Measurements from ENCODE around the gene NUMA1.

NUMA1 gene

GRCh38 chr11:72014761-72015320 is 65.5 kb downstream of the NUMA1 start:
- DNase-seq: no peak

GRCh38 chr11:72013765-72014711 is 66.3 kb downstream of the NUMA1 start:
- no peak for DNase-seq

GRCh38 chr11:72012897-72013721 is 67.2 kb downstream of the NUMA1 start:
- DNase-seq: no peak

GRCh38 chr11:72012091-72012630 is 68.2 kb downstream of the NUMA1 start:
- DNase-seq: no peak

- DNase-seq: no peak
Measured at GRCh38 chr11:72010529-72011233, 69.7 kb downstream of the NUMA1 start.

- no peak for DNase-seq
Measured at GRCh38 chr11:72009156-72009555, 71.2 kb downstream of the NUMA1 start.

GRCh38 chr11:72008728-72009127 is 71.6 kb downstream of the NUMA1 start:
- no peak for DNase-seq

GRCh38 chr11:72007587-72007986 is 72.8 kb downstream of the NUMA1 start:
- no peak for DNase-seq

- DNase-seq: no peak
Measured at GRCh38 chr11:72007089-72007476, 73.3 kb downstream of the NUMA1 start.

- DNase-seq: no peak
Measured at GRCh38 chr11:72006309-72007088, 73.8 kb downstream of the NUMA1 start.

GRCh38 chr11:72005347-72006260 is 74.7 kb downstream of the NUMA1 start:
- no peak for DNase-seq

GRCh38 chr11:72004515-72005346 is 75.6 kb downstream of the NUMA1 start:
- DNase-seq: no peak

- no peak for DNase-seq
Measured at GRCh38 chr11:72003776-72004171, 76.6 kb downstream of the NUMA1 start.

- DNase-seq: no peak
Measured at GRCh38 chr11:72002841-72003775, 77.2 kb downstream of the NUMA1 start.

- no peak for DNase-seq
Measured at GRCh38 chr11:72001834-72002591, 78.3 kb downstream of the NUMA1 start.

- no peak for DNase-seq
Measured at GRCh38 chr11:72001285-72001684, 79.1 kb downstream of the NUMA1 start.

- no peak for DNase-seq
Measured at GRCh38 chr11:72000202-72000867, 80.0 kb downstream of the NUMA1 start.

Data from NCI-H2107 (cell line).